OCI-LY1 (cell line): Measurements from ENCODE around the gene PPARGC1A.

Experiments
- EZH2 ChIP-seq: fragments of 200-600 bp; sonication (generic), shearing (Covaris generic); IDR thresholded peaks from 2 replicates; pipeline ENCODE4 v1.8.0; 2017; ENCODE audit warnings: borderline replicate concordance, mixed run types, mild to moderate bottlenecking, antibody characterized with exemption, low read length, moderate library complexity, mixed read lengths
- TF ChIP-seq, protein P1 (sequence below): fragments of 200-600 bp; sonication (generic), shearing (Covaris generic); IDR thresholded peaks from 2 replicates; pipeline ENCODE4 v1.5.1; 2017; ENCODE audit warnings: mild to moderate bottlenecking, antibody characterized with exemption, low read length, moderate library complexity, mixed read lengths

DNA sequence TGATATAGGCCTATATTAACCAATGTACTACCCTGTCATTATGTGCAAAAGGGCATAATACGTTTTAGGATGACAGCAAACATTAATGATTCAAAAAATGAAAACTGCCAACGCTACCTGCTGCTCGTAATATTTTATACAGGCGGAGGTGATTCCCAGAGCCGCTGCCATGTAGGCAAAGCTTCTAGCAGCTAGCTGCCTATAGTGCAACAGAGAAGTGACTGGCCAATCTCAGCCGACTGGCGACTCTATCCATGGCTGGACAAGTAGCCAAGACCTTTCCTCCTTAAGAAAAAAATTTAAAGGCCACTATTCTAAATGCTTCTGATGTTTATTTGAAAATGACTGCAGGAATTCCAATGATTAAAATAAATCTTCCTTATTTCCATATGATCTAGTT lies 1.9 kb downstream of the PPARGC1A start:
- no peak for TF ChIP-seq EZH2
- TF ChIP-seq, protein P1, sequence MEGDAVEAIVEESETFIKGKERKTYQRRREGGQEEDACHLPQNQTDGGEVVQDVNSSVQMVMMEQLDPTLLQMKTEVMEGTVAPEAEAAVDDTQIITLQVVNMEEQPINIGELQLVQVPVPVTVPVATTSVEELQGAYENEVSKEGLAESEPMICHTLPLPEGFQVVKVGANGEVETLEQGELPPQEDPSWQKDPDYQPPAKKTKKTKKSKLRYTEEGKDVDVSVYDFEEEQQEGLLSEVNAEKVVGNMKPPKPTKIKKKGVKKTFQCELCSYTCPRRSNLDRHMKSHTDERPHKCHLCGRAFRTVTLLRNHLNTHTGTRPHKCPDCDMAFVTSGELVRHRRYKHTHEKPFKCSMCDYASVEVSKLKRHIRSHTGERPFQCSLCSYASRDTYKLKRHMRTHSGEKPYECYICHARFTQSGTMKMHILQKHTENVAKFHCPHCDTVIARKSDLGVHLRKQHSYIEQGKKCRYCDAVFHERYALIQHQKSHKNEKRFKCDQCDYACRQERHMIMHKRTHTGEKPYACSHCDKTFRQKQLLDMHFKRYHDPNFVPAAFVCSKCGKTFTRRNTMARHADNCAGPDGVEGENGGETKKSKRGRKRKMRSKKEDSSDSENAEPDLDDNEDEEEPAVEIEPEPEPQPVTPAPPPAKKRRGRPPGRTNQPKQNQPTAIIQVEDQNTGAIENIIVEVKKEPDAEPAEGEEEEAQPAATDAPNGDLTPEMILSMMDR = no peak
